NCI-H748 treated with DMSO at 0.1 percent for 48 hours (cell line): ENCODE results near the gene NHLH2.

Experiments
- DNase-seq: peaks from one replicate; lab custom pipeline; 2025; lab: John Stamatoyannopoulos, UW

NHLH2 gene

GRCh38 chr1:115840605-115841460 lies at the start of gene NHLH2:
Gene NHLH2, minus strand, starts transcription at chr1:115841126. Its CDS starts 2,754 bp downstream, at chr1:115838372.
- DNase-seq, result no peak

- peak; percentile 20 for DNase-seq
These were observed 49.7 kb upstream of the NHLH2 start for GRCh38 chr1:115890580-115890979.

- no peak for DNase-seq
These were observed 48.0 kb upstream of the NHLH2 start for GRCh38 chr1:115888976-115889375.

GRCh38 chr1:115882913-115883902 lies 42.3 kb upstream of the NHLH2 start:
- no peak for DNase-seq

- no peak for DNase-seq
These were observed 40.2 kb upstream of the NHLH2 start for GRCh38 chr1:115880981-115881672.

GRCh38 chr1:115879977-115880376 lies 39.1 kb upstream of the NHLH2 start:
- DNase-seq, result no peak

GRCh38 chr1:115877511-115877910 lies 36.6 kb upstream of the NHLH2 start:
- DNase-seq, result peak; percentile 11

- DNase-seq, result no peak
These were observed 34.0 kb upstream of the NHLH2 start for GRCh38 chr1:115874904-115875303.

GRCh38 chr1:115874497-115874896 lies 33.6 kb upstream of the NHLH2 start:
- no peak for DNase-seq

- DNase-seq, result no peak
These were observed 32.3 kb upstream of the NHLH2 start for GRCh38 chr1:115873184-115873583.

GRCh38 chr1:115869064-115869463 lies 28.1 kb upstream of the NHLH2 start:
- DNase-seq, result no peak

GRCh38 chr1:115867216-115867615 lies 26.3 kb upstream of the NHLH2 start:
- DNase-seq, result no peak

GRCh38 chr1:115865704-115866380 lies 24.9 kb upstream of the NHLH2 start:
- DNase-seq, result no peak

- no peak for DNase-seq
These were observed 21.5 kb upstream of the NHLH2 start for GRCh38 chr1:115862403-115862802.

- no peak for DNase-seq
These were observed 13.1 kb upstream of the NHLH2 start for GRCh38 chr1:115854005-115854404.

- no peak for DNase-seq
These were observed 10.0 kb upstream of the NHLH2 start for GRCh38 chr1:115850937-115851336.

- no peak for DNase-seq
These were observed 6.9 kb upstream of the NHLH2 start for GRCh38 chr1:115847787-115848186.

GRCh38 chr1:115842948-115843347 lies 2.0 kb upstream of the NHLH2 start:
- DNase-seq, result no peak

GRCh38 chr1:115839679-115840237 lies 1.2 kb downstream of the NHLH2 start:
- DNase-seq, result no peak

GRCh38 chr1:115839029-115839678 lies 1.8 kb downstream of the NHLH2 start:
- DNase-seq, result no peak
